GM23338 (cell line): ENCODE results near the gene MPHOSPH9. TPM values are rescaled to one million over a fixed set of nuclear protein-coding genes. Genes with fewer than 3 reads are reported as not detected.

Experiments used
- ATAC-seq: fragments of 200-7000 bp; cut with Tn5 transposase; 3 replicates; pipeline ENCODE4 v1.9.1; 2020
- DNase-seq: peaks from one replicate; pipeline ENCODE4 v3.0.0-alpha.2; 2015; ENCODE audit warnings: low spot score
- H2AFZ ChIP-seq: fragments of 200-600 bp; sonication (generic); 2 replicates; pipeline ENCODE4 v1.8.0; 2016; ENCODE audit warnings: antibody characterized with exemption, mild to moderate bottlenecking, moderate library complexity
- H3F3A ChIP-seq: fragments of 200-600 bp; sonication (generic); replicated peaks from 2 replicates; pipeline ENCODE4 v1.8.0; 2017; ENCODE audit warnings: antibody characterized with exemption, mixed run types, low read depth
- H3K27ac ChIP-seq: fragments of 200-600 bp; sonication (generic); 2 replicates; pipeline ENCODE4 v1.6.1; 2016; ENCODE audit warnings: low read depth
- H3K27me3 ChIP-seq: fragments of 200-600 bp; sonication (generic); 2 replicates; pipeline ENCODE4 v1.8.0; 2016; ENCODE audit warnings: mild to moderate bottlenecking, mixed run types, moderate library complexity; ENCODE audit not compliant: insufficient read depth
- H3K36me3 ChIP-seq: fragments of 200-600 bp; sonication (generic); 2 replicates; pipeline ENCODE4 v1.8.0; 2016; ENCODE audit warnings: mild to moderate bottlenecking; ENCODE audit not compliant: insufficient read depth
- H3K4me1 ChIP-seq: fragments of 200-600 bp; sonication (generic); 2 replicates; pipeline ENCODE4 v1.8.0; 2016; ENCODE audit warnings: mild to moderate bottlenecking, moderate library complexity; ENCODE audit not compliant: insufficient read depth
- H3K4me2 ChIP-seq: fragments of 200-600 bp; sonication (generic); 2 replicates; pipeline ENCODE4 v1.7.1; 2017; ENCODE audit warnings: mixed run types
- H3K4me3 ChIP-seq: fragments of 200-600 bp; sonication (generic); 2 replicates; pipeline ENCODE4 v1.6.1; 2016; ENCODE audit warnings: mixed run types
- H3K79me2 ChIP-seq: fragments of 200-600 bp; sonication (generic); replicated peaks from 2 replicates; pipeline ENCODE4 v1.8.0; 2017; ENCODE audit warnings: mild to moderate bottlenecking; ENCODE audit not compliant: insufficient read depth
- H3K9me2 ChIP-seq: fragments of 200-600 bp; sonication (generic); 2 replicates; pipeline ENCODE4 v1.8.0; 2017; ENCODE audit not compliant: insufficient read depth
- H4K20me1 ChIP-seq: fragments of 200-600 bp; sonication (generic); replicated peaks from 2 replicates; pipeline ENCODE4 v1.8.0; 2017; ENCODE audit warnings: mild to moderate bottlenecking; ENCODE audit not compliant: insufficient read depth
- H3K27ac Mint-ChIP-seq: 2 replicates; pipeline ENCODE4 v1.8.0; 2020; ENCODE audit warnings: inconsistent platforms, mild to moderate bottlenecking, moderate library complexity, mixed read lengths
- H3K27me3 Mint-ChIP-seq: 3 replicates; pipeline ENCODE4 v1.8.0; 2022; ENCODE audit warnings: low read depth, mild to moderate bottlenecking, moderate library complexity, mixed read lengths, inconsistent platforms; ENCODE audit not compliant: insufficient read depth, poor library complexity
- H3K36me3 Mint-ChIP-seq: 3 replicates; pipeline ENCODE4 v1.8.0; 2021; ENCODE audit warnings: low read depth, mild to moderate bottlenecking, inconsistent platforms, moderate library complexity, mixed read lengths
- H3K4me1 Mint-ChIP-seq: 3 replicates; pipeline ENCODE4 v1.8.0; 2020; ENCODE audit warnings: mild to moderate bottlenecking, inconsistent platforms, mixed read lengths
- H3K4me3 Mint-ChIP-seq: 3 replicates; pipeline ENCODE4 v1.8.0; 2021; ENCODE audit warnings: moderate library complexity, mild to moderate bottlenecking, inconsistent platforms, mixed read lengths
- H3K9me3 Mint-ChIP-seq: 3 replicates; pipeline ENCODE4 v1.8.0; 2020; ENCODE audit warnings: moderate library complexity, mild to moderate bottlenecking, inconsistent platforms, mixed read lengths
- CREB1 ChIP-seq: fragments of 250-450 bp; sonication (Bioruptor Pico); IDR thresholded peaks from 2 replicates; pipeline ENCODE4 v1.5.0; 2020; ENCODE audit warnings: low read depth, mild to moderate bottlenecking, moderate library complexity
- EZH2 ChIP-seq: fragments of 200-600 bp; sonication (generic); IDR thresholded peaks from one replicate; pipeline ENCODE4 v1.8.0; 2017; ENCODE audit warnings: antibody characterized with exemption, mild to moderate bottlenecking, low read depth; ENCODE audit not compliant: unreplicated experiment
- EZH2phosphoT487 ChIP-seq: fragments of 200-600 bp; sonication (generic); IDR thresholded peaks from one replicate; pipeline ENCODE4 v1.8.1; 2018; ENCODE audit warnings: antibody characterized with exemption; ENCODE audit not compliant: unreplicated experiment
- JUNB ChIP-seq: IDR thresholded peaks from one replicate; pipeline ENCODE4 v1.6.1; 2016; ENCODE audit warnings: antibody characterized with exemption; ENCODE audit not compliant: unreplicated experiment
- NANOG ChIP-seq: IDR thresholded peaks from 2 replicates; pipeline ENCODE4 v1.6.1; 2016; ENCODE audit warnings: antibody characterized with exemption, borderline replicate concordance
- POLR2AphosphoS5 ChIP-seq: IDR thresholded peaks from 2 replicates; pipeline ENCODE4 v1.6.1; 2016; ENCODE audit warnings: antibody characterized with exemption, low read depth
- ZNF114 ChIP-seq: fragments of 250-450 bp; sonication (Bioruptor Pico); IDR thresholded peaks from 2 replicates; pipeline ENCODE4 v1.5.0; 2020; ENCODE audit warnings: mild to moderate bottlenecking, moderate library complexity
- ZNF331 ChIP-seq: fragments of 250-450 bp; sonication (Bioruptor Pico); IDR thresholded peaks from 2 replicates; pipeline ENCODE4 v1.5.0; 2020; ENCODE audit warnings: low read depth, mild to moderate bottlenecking, moderate library complexity
- polyA plus RNA-seq: library from polyadenylated mRNA; unstranded; fragments of >200 nt; fragmentation: Nextera tagmentation; extraction: Ambion mirVana; gene quantifications from 2 replicates; pipeline ENCODE4 v1.2.1, GENCODE V29; 2016
- total RNA-seq: library from RNA; depleted of rRNA; stranded (reverse); fragments of >200 nt; shearing (Covaris generic); gene quantifications from 2 replicates; pipeline ENCODE4 v1.2.3, GENCODE V29; 2014
- TF ChIP-seq, protein P1 (sequence below): IDR thresholded peaks from one replicate; pipeline ENCODE4 v1.6.1; 2018; ENCODE audit warnings: antibody characterized with exemption; ENCODE audit not compliant: unreplicated experiment
- TF ChIP-seq, protein P2 (sequence below): fragments of 250-450 bp; sonication (Bioruptor Pico); IDR thresholded peaks from 2 replicates; pipeline ENCODE4 v1.5.0; 2020; ENCODE audit warnings: mild to moderate bottlenecking, moderate library complexity
- TF ChIP-seq, protein P3 (sequence below): IDR thresholded peaks from 2 replicates; pipeline ENCODE4 v1.6.1; 2016; ENCODE audit warnings: antibody characterized with exemption
- TF ChIP-seq, protein P4 (sequence below), 2 experiments: fragments of 200-600 bp in 1 of 2; sonication (generic) in 1 of 2; conservative IDR thresholded peaks; 2 replicates each; pipeline versions ENCODE4 v1.5.1 to v1.6.1; 2016 to 2017; ENCODE audit warnings: antibody characterized with exemption in 2 of 2, low read depth in 2 of 2, mild to moderate bottlenecking in 2 of 2, moderate library complexity in 1 of 2

The MPHOSPH9 gene
- total and polyA plus RNA-seq, 2 experiments from 2014 or later: 30.5 to 77.9 TPM

DNA sequence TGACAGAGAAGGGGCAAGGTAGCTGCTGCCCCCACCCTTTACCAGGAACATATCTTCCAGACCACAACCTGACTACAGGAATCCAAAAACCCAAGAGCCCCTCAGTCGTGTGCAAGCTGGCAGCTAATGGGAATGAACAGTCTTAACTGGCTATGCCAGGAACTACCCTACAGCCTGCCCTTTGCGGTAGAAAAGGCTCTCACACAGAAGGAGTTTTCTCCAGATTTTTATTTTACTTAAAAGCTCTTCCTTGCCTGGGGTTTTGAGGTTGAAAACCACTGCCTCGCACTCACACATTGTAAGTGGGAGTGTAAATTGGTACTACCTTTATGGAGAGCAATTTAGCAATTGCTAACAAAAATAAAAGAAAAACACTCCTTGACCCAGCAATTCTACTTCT, 110.3 kb downstream of the MPHOSPH9 start:
- H3K79me2 ChIP-seq: no peaks in the 10 kb centered on the region
- no peak overlapping the region for H3K4me3 ChIP-seq
- H3K4me2 ChIP-seq: no peak overlapping the region
- peaks cover 4% of the 10 kb centered on the region; the same call in 1 of the 2 replicates for H3K9me2 ChIP-seq
- TF ChIP-seq CREB1 (CRISPR knock-in tag) (no peak), JUNB (no peak), ZNF114 (CRISPR knock-in tag) (no peak), ZNF331 (CRISPR knock-in tag) (no peak), POLR2AphosphoS5 (no peak), EZH2phosphoT487 (no peak), NANOG (no peak), EZH2 (no peak)
- TF ChIP-seq, protein P1, sequence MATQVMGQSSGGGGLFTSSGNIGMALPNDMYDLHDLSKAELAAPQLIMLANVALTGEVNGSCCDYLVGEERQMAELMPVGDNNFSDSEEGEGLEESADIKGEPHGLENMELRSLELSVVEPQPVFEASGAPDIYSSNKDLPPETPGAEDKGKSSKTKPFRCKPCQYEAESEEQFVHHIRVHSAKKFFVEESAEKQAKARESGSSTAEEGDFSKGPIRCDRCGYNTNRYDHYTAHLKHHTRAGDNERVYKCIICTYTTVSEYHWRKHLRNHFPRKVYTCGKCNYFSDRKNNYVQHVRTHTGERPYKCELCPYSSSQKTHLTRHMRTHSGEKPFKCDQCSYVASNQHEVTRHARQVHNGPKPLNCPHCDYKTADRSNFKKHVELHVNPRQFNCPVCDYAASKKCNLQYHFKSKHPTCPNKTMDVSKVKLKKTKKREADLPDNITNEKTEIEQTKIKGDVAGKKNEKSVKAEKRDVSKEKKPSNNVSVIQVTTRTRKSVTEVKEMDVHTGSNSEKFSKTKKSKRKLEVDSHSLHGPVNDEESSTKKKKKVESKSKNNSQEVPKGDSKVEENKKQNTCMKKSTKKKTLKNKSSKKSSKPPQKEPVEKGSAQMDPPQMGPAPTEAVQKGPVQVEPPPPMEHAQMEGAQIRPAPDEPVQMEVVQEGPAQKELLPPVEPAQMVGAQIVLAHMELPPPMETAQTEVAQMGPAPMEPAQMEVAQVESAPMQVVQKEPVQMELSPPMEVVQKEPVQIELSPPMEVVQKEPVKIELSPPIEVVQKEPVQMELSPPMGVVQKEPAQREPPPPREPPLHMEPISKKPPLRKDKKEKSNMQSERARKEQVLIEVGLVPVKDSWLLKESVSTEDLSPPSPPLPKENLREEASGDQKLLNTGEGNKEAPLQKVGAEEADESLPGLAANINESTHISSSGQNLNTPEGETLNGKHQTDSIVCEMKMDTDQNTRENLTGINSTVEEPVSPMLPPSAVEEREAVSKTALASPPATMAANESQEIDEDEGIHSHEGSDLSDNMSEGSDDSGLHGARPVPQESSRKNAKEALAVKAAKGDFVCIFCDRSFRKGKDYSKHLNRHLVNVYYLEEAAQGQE: no peak
- TF ChIP-seq, protein P2, sequence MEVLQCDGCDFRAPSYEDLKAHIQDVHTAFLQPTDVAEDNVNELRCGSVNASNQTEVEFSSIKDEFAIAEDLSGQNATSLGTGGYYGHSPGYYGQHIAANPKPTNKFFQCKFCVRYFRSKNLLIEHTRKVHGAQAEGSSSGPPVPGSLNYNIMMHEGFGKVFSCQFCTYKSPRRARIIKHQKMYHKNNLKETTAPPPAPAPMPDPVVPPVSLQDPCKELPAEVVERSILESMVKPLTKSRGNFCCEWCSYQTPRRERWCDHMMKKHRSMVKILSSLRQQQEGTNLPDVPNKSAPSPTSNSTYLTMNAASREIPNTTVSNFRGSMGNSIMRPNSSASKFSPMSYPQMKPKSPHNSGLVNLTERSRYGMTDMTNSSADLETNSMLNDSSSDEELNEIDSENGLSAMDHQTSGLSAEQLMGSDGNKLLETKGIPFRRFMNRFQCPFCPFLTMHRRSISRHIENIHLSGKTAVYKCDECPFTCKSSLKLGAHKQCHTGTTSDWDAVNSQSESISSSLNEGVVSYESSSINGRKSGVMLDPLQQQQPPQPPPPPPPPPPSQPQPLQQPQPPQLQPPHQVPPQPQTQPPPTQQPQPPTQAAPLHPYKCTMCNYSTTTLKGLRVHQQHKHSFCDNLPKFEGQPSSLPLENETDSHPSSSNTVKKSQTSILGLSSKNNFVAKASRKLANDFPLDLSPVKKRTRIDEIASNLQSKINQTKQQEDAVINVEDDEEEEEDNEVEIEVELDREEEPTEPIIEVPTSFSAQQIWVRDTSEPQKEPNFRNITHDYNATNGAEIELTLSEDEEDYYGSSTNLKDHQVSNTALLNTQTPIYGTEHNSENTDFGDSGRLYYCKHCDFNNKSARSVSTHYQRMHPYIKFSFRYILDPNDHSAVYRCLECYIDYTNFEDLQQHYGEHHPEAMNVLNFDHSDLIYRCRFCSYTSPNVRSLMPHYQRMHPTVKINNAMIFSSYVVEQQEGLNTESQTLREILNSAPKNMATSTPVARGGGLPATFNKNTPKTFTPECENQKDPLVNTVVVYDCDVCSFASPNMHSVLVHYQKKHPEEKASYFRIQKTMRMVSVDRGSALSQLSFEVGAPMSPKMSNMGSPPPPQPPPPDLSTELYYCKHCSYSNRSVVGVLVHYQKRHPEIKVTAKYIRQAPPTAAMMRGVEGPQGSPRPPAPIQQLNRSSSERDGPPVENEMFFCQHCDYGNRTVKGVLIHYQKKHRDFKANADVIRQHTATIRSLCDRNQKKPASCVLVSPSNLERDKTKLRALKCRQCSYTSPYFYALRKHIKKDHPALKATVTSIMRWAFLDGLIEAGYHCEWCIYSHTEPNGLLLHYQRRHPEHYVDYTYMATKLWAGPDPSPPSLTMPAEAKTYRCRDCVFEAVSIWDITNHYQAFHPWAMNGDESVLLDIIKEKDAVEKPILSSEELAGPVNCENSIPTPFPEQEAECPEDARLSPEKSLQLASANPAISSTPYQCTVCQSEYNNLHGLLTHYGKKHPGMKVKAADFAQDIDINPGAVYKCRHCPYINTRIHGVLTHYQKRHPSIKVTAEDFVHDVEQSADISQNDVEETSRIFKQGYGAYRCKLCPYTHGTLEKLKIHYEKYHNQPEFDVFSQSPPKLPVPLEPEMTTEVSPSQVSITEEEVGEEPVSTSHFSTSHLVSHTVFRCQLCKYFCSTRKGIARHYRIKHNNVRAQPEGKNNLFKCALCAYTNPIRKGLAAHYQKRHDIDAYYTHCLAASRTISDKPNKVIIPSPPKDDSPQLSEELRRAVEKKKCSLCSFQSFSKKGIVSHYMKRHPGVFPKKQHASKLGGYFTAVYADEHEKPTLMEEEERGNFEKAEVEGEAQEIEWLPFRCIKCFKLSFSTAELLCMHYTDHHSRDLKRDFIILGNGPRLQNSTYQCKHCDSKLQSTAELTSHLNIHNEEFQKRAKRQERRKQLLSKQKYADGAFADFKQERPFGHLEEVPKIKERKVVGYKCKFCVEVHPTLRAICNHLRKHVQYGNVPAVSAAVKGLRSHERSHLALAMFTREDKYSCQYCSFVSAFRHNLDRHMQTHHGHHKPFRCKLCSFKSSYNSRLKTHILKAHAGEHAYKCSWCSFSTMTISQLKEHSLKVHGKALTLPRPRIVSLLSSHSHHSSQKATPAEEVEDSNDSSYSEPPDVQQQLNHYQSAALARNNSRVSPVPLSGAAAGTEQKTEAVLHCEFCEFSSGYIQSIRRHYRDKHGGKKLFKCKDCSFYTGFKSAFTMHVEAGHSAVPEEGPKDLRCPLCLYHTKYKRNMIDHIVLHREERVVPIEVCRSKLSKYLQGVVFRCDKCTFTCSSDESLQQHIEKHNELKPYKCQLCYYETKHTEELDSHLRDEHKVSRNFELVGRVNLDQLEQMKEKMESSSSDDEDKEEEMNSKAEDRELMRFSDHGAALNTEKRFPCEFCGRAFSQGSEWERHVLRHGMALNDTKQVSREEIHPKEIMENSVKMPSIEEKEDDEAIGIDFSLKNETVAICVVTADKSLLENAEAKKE (CRISPR knock-in tag): no peak
- TF ChIP-seq, protein P3, sequence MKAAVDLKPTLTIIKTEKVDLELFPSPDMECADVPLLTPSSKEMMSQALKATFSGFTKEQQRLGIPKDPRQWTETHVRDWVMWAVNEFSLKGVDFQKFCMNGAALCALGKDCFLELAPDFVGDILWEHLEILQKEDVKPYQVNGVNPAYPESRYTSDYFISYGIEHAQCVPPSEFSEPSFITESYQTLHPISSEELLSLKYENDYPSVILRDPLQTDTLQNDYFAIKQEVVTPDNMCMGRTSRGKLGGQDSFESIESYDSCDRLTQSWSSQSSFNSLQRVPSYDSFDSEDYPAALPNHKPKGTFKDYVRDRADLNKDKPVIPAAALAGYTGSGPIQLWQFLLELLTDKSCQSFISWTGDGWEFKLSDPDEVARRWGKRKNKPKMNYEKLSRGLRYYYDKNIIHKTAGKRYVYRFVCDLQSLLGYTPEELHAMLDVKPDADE: no peak
- TF ChIP-seq, protein P4, sequence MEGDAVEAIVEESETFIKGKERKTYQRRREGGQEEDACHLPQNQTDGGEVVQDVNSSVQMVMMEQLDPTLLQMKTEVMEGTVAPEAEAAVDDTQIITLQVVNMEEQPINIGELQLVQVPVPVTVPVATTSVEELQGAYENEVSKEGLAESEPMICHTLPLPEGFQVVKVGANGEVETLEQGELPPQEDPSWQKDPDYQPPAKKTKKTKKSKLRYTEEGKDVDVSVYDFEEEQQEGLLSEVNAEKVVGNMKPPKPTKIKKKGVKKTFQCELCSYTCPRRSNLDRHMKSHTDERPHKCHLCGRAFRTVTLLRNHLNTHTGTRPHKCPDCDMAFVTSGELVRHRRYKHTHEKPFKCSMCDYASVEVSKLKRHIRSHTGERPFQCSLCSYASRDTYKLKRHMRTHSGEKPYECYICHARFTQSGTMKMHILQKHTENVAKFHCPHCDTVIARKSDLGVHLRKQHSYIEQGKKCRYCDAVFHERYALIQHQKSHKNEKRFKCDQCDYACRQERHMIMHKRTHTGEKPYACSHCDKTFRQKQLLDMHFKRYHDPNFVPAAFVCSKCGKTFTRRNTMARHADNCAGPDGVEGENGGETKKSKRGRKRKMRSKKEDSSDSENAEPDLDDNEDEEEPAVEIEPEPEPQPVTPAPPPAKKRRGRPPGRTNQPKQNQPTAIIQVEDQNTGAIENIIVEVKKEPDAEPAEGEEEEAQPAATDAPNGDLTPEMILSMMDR (conservative IDR thresholded peaks at IDR 0.05; ENCODE audit: low read depth in 2 of 2): no peak
- no peaks in the 10 kb centered on the region for H3K4me1 ChIP-seq
- H3F3A ChIP-seq: no peaks in the 10 kb centered on the region
- no peaks in the 10 kb centered on the region for H4K20me1 ChIP-seq
- H3K27ac ChIP-seq: no peak overlapping the region
- no peaks in the 10 kb centered on the region for H3K36me3 ChIP-seq
- no peak overlapping the region for H3K27ac Mint-ChIP-seq
- no peak overlapping the region for H3K4me3 Mint-ChIP-seq
- H2AFZ ChIP-seq: no peak overlapping the region
- H3K27me3 Mint-ChIP-seq: peaks cover 7% of the 10 kb centered on the region
- H3K9me3 Mint-ChIP-seq: no peaks in the 10 kb centered on the region
- no peak for ATAC-seq
- H3K27me3 ChIP-seq: no peaks in the 10 kb centered on the region
- H3K4me1 Mint-ChIP-seq: peaks cover 6% of the 10 kb centered on the region; the same call in 2 of the 3 replicates
- no peaks in the 10 kb centered on the region for H3K36me3 Mint-ChIP-seq
- no peak for DNase-seq
